Keratinocyte (primary cell): Measurements from ENCODE around the gene STARD10. TPM values are rescaled to one million over a fixed set of nuclear protein-coding genes. Genes with fewer than 3 reads are reported as not detected.

ENCODE experiments used
- DNase-seq: peaks from one replicate; pipeline ENCODE4 v3.0.0-alpha.2; 2011; ENCODE audit warnings: low read depth, missing footprints, low spot score
- FAIRE-seq: peaks from 2 replicates; lab custom pipeline; 2011; peaks lifted over from hg19 to GRCh38; lab: Jason Lieb, UNC
- H2AFZ ChIP-seq: 2 replicates; pipeline ENCODE4 v1.6.0; 2012; ENCODE audit warnings: low read length, control low read depth, inconsistent platforms; ENCODE audit not compliant: control insufficient read depth
- H3K27ac ChIP-seq: 2 replicates; pipeline ENCODE4 v1.5.1; 2011; ENCODE audit warnings: low read length; ENCODE audit not compliant: control insufficient read depth, insufficient read depth
- H3K27me3 ChIP-seq: 3 replicates; pipeline ENCODE4 v1.6.0; 2011; ENCODE audit warnings: low read length; ENCODE audit not compliant: control insufficient read depth, insufficient read depth; ENCODE audit errors: extremely low read depth
- H3K36me3 ChIP-seq, 2 experiments: 2 replicates in 1 of 2; 3 replicates in 1 of 2; pipeline ENCODE4 v1.5.1; 2011; ENCODE audit warnings: low read length in 2 of 2, mild to moderate bottlenecking in 1 of 2; ENCODE audit not compliant: control insufficient read depth in 2 of 2, insufficient read depth in 2 of 2; ENCODE audit errors: extremely low read depth in 1 of 2
- H3K4me1 ChIP-seq: 3 replicates; pipeline ENCODE4 v1.5.1; 2011; ENCODE audit warnings: low read length; ENCODE audit not compliant: control insufficient read depth, insufficient read depth; ENCODE audit errors: extremely low read depth
- H3K4me2 ChIP-seq: 3 replicates; pipeline ENCODE4 v1.6.0; 2011; ENCODE audit warnings: low read depth, low read length; ENCODE audit not compliant: control insufficient read depth, insufficient read depth; ENCODE audit errors: extremely low read depth
- H3K4me3 ChIP-seq, 3 experiments: fragments of 200-600 bp in 1 of 3; sonication (generic) in 1 of 3; 2 replicates in 2 of 3; 3 replicates in 1 of 3; pipeline ENCODE4 v1.5.1; 2011 to 2016; ENCODE audit warnings: low read length in 3 of 3, mild to moderate bottlenecking in 3 of 3, control low read depth in 2 of 3, inconsistent platforms in 1 of 3, low read depth in 1 of 3, mixed read lengths in 1 of 3, mixed run types in 1 of 3, moderate library complexity in 1 of 3; ENCODE audit not compliant: control insufficient read depth in 2 of 3, insufficient read depth in 2 of 3; ENCODE audit errors: extremely low read depth in 1 of 3
- H3K79me2 ChIP-seq: 2 replicates; pipeline ENCODE4 v1.6.0; 2012; ENCODE audit warnings: low read length; ENCODE audit not compliant: control insufficient read depth, insufficient read depth
- H3K9ac ChIP-seq: 3 replicates; pipeline ENCODE4 v1.6.0; 2011; ENCODE audit warnings: low read length; ENCODE audit not compliant: control insufficient read depth, insufficient read depth; ENCODE audit errors: extremely low read depth
- H3K9me1 ChIP-seq: 3 replicates; pipeline ENCODE4 v1.6.0; 2011; ENCODE audit warnings: low read length; ENCODE audit not compliant: control insufficient read depth, insufficient read depth; ENCODE audit errors: extremely low read depth
- H3K9me3 ChIP-seq: 2 replicates; pipeline ENCODE4 v1.5.1; 2012; ENCODE audit warnings: low read depth, low read length; ENCODE audit not compliant: control insufficient read depth
- H4K20me1 ChIP-seq: 3 replicates; pipeline ENCODE4 v1.6.0; 2011; ENCODE audit warnings: low read length; ENCODE audit not compliant: control insufficient read depth, insufficient read depth; ENCODE audit errors: extremely low read depth
- CTCF ChIP-seq, 3 experiments: IDR thresholded peaks in 1 of 3; conservative IDR thresholded peaks in 1 of 3; optimal IDR thresholded peaks in 1 of 3; 2 replicates in 2 of 3; 3 replicates in 1 of 3; pipeline versions ENCODE3 to v1.5.1; 2011; ENCODE audit warnings: low read length in 3 of 3, mild to moderate bottlenecking in 3 of 3, moderate library complexity in 2 of 3, control low read depth in 1 of 3, inconsistent platforms in 1 of 3; ENCODE audit not compliant: insufficient read depth in 2 of 3; ENCODE audit errors: extremely low read depth in 1 of 3
- EZH2 ChIP-seq: IDR thresholded peaks from one replicate; pipeline ENCODE4 v1.6.1; 2012; ENCODE audit warnings: inconsistent platforms, mild to moderate bottlenecking, low read length, moderate library complexity
- dilution Hi-C: fragments of 300-500 bp; cut with MboI; formaldehyde crosslinking; loops from one replicate; pipeline ENCODE4 v1.7.0; 2020; ENCODE audit warnings: low sequenced_read_pairs; ENCODE audit not compliant: extremely low pct_ligation_motif_present
- polyA plus RNA-seq, 5 experiments: library from polyadenylated mRNA; depleted of rRNA in 3 of 5; stranded (reverse) in 3 of 5; stranded (forward) in 1 of 5; unstranded in 1 of 5; fragments of >200 nt; gene quantifications; 1 replicate in 1 of 5; 2 replicates in 3 of 5; 3 replicates in 1 of 5; pipeline versions ENCODE4 v1.2.1 to v1.2.3, GENCODE V29; 2011 to 2012; ENCODE audit warnings: missing spikeins in 2 of 5, low read depth in 1 of 5, low replicate concordance in 1 of 5

Gene STARD10
- polyA plus RNA-seq, 1 donor (not counting 4 experiments of a cell fraction or from before 2014, with no cell fraction given): 67.0 TPM

DNA sequence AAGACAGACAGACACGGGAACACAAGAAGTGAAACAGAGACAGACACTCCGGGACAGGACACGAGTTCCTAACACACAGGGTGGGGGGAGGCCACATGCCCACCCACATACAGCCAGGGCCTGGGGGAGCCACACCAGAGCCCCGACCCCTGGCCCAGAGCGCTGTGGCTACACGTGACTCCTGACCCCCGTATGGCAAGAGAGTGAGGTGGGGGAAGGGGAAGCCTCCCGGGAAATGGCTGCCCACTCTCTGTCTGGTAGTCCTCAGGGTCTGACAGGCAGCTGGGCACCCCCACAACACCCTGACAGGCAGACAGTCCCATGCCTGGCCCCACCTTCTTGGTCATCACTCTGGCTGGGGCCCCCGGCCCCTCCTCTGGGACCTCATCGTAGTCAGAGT lies 81.0 kb downstream of the STARD10 start:
- Histone ChIP-seq H3K9ac (no peak overlapping the region), H3K27ac (no peak overlapping the region), H3K79me2 (peaks cover 35% of the 10 kb centered on the region), H3K27me3 (no peaks in the 10 kb centered on the region), H3K36me3 (peaks cover 32 to 37% of the 10 kb centered on the region in 2 experiments), H3K4me3 (no peak overlapping the region), H3K9me3 (no peaks in the 10 kb centered on the region), H3K9me1 (no peaks in the 10 kb centered on the region), H4K20me1 (peaks cover 10% of the 10 kb centered on the region), H3K4me2 (no peak overlapping the region), H3K4me1 (peaks cover 9% of the 10 kb centered on the region), H2AFZ (no peak overlapping the region)
- TF ChIP-seq EZH2 (no peak), CTCF (optimal IDR thresholded peaks at IDR 0.05 in 1 of 3, IDR thresholded peaks at IDR 0.05 in 1 of 3, conservative IDR thresholded peaks at IDR 0.05 in 1 of 3; ENCODE audit: extremely low read depth in 1 of 3, insufficient read depth in 2 of 3, low read length in 3 of 3) (no peak)
- dilution Hi-C loops: no loop called here
- DNase-seq: no peak
- no peak for FAIRE-seq

- TF ChIP-seq EZH2 (no peak), CTCF (optimal IDR thresholded peaks at IDR 0.05 in 1 of 3, IDR thresholded peaks at IDR 0.05 in 1 of 3, conservative IDR thresholded peaks at IDR 0.05 in 1 of 3; ENCODE audit: extremely low read depth in 1 of 3, insufficient read depth in 2 of 3, low read length in 3 of 3) (no peak)
These were observed 81.6 kb downstream of the STARD10 start for GRCh38 chr11:72712168-72712751.

More at GRCh38 chr11:72712168-72712751, 81.6 kb downstream of the STARD10 start:
- H4K20me1 ChIP-seq: peaks cover 10% of the 10 kb centered on the region
- no peaks in the 10 kb centered on the region for H3K9me1 ChIP-seq
- H3K4me3 ChIP-seq: no peak overlapping the region
- DNase-seq: no peak
- H3K4me1 ChIP-seq: peaks cover 9% of the 10 kb centered on the region
- H3K9me3 ChIP-seq: no peaks in the 10 kb centered on the region
- FAIRE-seq: no peak
- H3K9ac ChIP-seq: no peak overlapping the region
- H3K79me2 ChIP-seq: peaks cover 30% of the 10 kb centered on the region
- H2AFZ ChIP-seq: no peak overlapping the region
- no peaks in the 10 kb centered on the region for H3K27me3 ChIP-seq
- dilution Hi-C loops: no loop called here
- no peak overlapping the region for H3K4me2 ChIP-seq
- peaks cover 36 to 40% of the 10 kb centered on the region in 2 experiments for H3K36me3 ChIP-seq
- H3K27ac ChIP-seq: no peak overlapping the region
